ENCODE data around the gene DMD.

DMD gene

DNA sequence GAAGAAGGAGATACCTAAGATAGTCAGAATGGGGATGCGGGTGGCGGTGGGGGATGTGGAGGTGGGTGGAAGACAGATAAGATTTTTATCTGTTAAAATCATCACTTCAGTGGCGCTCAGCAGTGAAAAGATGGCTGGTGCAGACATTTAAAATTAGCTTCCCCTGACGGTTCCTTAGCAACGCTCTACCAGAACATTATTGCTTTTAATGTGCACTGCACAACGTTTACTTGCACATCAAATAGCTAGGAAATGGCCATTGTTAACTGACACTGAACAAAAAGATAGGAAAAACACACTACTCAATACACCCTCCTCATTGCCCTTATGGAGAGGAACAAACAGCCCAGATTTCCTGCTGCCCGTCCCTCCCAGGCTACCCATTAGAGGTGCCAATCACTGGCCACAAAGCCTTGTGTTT, 2078.5 kb downstream of the DMD start:
- H3K27me3 ChIP-seq (ENCODE audit: insufficient read depth, low read length, poor library complexity), result no peaks in the 10 kb centered on the region
- DNase-seq (peak; percentile 3), ATAC-seq (ENCODE audit: insufficient read depth, low read depth) (no peak)
- H3K9ac ChIP-seq (ENCODE audit: low read depth, low read length), result no peak overlapping the region
- H4K20me1 ChIP-seq (ENCODE audit: insufficient read depth, low read length), result no peaks in the 10 kb centered on the region
- no peak overlapping the region for H2AFZ ChIP-seq (ENCODE audit: low read depth, low read length)
- no peak for TF ChIP-seq CTCF (IDR thresholded peaks at IDR 0.05; ENCODE audit: borderline replicate concordance, extremely low read depth, low read length, poor library complexity, severe bottlenecking)
- TF ChIP-seq EZH2 (IDR thresholded peaks at IDR 0.05; ENCODE audit: borderline replicate concordance, low read depth, low read length, severe bottlenecking), result no peak
- H3K4me3 ChIP-seq (ENCODE audit: low read depth in 1 of 2, low read length in 2 of 2), result no peak overlapping the region
- peaks cover 16% of the 10 kb centered on the region for H3K4me1 ChIP-seq (ENCODE audit: insufficient read depth, low read length)
- no peak overlapping the region for H3K27ac ChIP-seq (ENCODE audit: low read length)
- H3K79me2 ChIP-seq (ENCODE audit: insufficient read depth, low read length), result no peaks in the 10 kb centered on the region
- no peak overlapping the region for H3K4me2 ChIP-seq (ENCODE audit: insufficient read depth, low read length)
- no peaks in the 10 kb centered on the region for H3K9me3 ChIP-seq (ENCODE audit: insufficient read depth, low read length, severe bottlenecking)
- H3K36me3 ChIP-seq (ENCODE audit: insufficient read depth, low read length), result no peaks in the 10 kb centered on the region

DNA sequence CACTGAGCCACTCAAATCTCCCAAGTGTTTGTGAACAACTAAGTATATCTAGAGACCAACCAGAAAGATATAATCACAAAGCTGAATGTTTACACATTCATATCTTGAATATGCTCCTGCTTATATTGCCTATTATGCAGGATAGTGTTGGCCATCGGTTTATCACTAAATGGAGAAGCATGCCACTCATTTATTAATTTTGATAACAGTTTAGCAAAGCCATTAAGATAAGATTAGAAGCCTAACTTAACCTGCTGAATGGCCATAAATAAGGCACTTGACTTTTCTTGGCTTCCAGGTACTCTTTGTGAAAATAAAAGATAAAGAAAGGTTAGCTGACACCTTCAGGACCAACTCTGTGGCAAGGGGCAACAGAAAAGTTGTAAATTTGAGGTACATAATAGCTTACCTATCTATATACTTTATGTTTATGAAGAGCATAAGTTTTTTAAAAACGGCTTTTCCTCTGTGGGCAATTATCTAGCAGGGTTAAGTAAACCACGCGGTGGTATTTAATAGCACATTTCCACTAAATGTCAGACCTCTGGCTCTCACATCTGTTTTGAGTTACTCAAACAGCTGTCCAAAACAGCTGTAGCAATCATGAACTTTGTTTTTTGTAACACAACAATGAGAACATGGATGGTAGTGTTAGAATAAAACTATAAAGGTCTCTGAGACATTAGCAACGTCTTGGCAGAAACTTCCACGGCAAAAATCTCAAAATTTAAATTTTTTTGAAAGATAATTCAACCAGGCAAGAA, 2080.7 kb downstream of the DMD start:
- ATAC-seq (ENCODE audit: insufficient read depth, low read depth) (no peak), DNase-seq (no peak)
- TF ChIP-seq EZH2 (IDR thresholded peaks at IDR 0.05; ENCODE audit: borderline replicate concordance, low read depth, low read length, severe bottlenecking) (no peak), CTCF (IDR thresholded peaks at IDR 0.05; ENCODE audit: borderline replicate concordance, extremely low read depth, low read length, poor library complexity, severe bottlenecking) (no peak)
- H3K9ac ChIP-seq (ENCODE audit: low read depth, low read length), result no peak overlapping the region
- H2AFZ ChIP-seq (ENCODE audit: low read depth, low read length), result no peak overlapping the region
- no peak overlapping the region for H3K27ac ChIP-seq (ENCODE audit: low read length)
- H3K36me3 ChIP-seq (ENCODE audit: insufficient read depth, low read length), result no peaks in the 10 kb centered on the region
- peaks cover 4% of the 10 kb centered on the region; the same call in 1 of the 2 replicates for H3K4me1 ChIP-seq (ENCODE audit: insufficient read depth, low read length)
- no peaks in the 10 kb centered on the region for H3K9me3 ChIP-seq (ENCODE audit: insufficient read depth, low read length, severe bottlenecking)
- H3K79me2 ChIP-seq (ENCODE audit: insufficient read depth, low read length), result no peaks in the 10 kb centered on the region
- H3K4me2 ChIP-seq (ENCODE audit: insufficient read depth, low read length), result no peak overlapping the region
- no peaks in the 10 kb centered on the region for H3K27me3 ChIP-seq (ENCODE audit: insufficient read depth, low read length, poor library complexity)
- H4K20me1 ChIP-seq (ENCODE audit: insufficient read depth, low read length), result no peaks in the 10 kb centered on the region
- H3K4me3 ChIP-seq (ENCODE audit: low read depth in 1 of 2, low read length in 2 of 2), result no peak overlapping the region

GRCh38 chrX:31128855-31129254, 2082.5 kb downstream of the DMD start:
- Histone ChIP-seq H3K79me2 (ENCODE audit: insufficient read depth, low read length) (no peaks in the 10 kb centered on the region), H3K27me3 (ENCODE audit: insufficient read depth, low read length, poor library complexity) (no peaks in the 10 kb centered on the region), H3K4me3 (ENCODE audit: low read depth in 1 of 2, low read length in 2 of 2) (no peak overlapping the region), H3K36me3 (ENCODE audit: insufficient read depth, low read length) (no peaks in the 10 kb centered on the region), H3K9ac (ENCODE audit: low read depth, low read length) (no peak overlapping the region), H3K9me3 (ENCODE audit: insufficient read depth, low read length, severe bottlenecking) (no peaks in the 10 kb centered on the region), H3K4me1 (ENCODE audit: insufficient read depth, low read length) (no peaks in the 10 kb centered on the region), H3K4me2 (ENCODE audit: insufficient read depth, low read length) (no peak overlapping the region), H4K20me1 (ENCODE audit: insufficient read depth, low read length) (no peaks in the 10 kb centered on the region), H2AFZ (ENCODE audit: low read depth, low read length) (no peak overlapping the region), H3K27ac (ENCODE audit: low read length) (no peak overlapping the region)
- TF ChIP-seq EZH2 (IDR thresholded peaks at IDR 0.05; ENCODE audit: borderline replicate concordance, low read depth, low read length, severe bottlenecking) (no peak), CTCF (IDR thresholded peaks at IDR 0.05; ENCODE audit: borderline replicate concordance, extremely low read depth, low read length, poor library complexity, severe bottlenecking) (no peak)
- ATAC-seq (ENCODE audit: insufficient read depth, low read depth), result no peak
- no peak for DNase-seq

All from DND-41 (cell line).